Superior temporal gyrus (tissue), 1 donor: ENCODE data around the gene PNISR.

ENCODE experiments used
- DNase-seq: peaks from one replicate; pipeline ENCODE4 v3.0.0-alpha.2; 2016; ENCODE audit errors: extremely low spot score

The PNISR gene

GRCh38 chr6:99402448-99402847 lies 22.7 kb downstream of the PNISR start:
- DNase-seq = no peak

- no peak for DNase-seq
These were observed 27.8 kb downstream of the PNISR start for GRCh38 chr6:99397287-99397686.

GRCh38 chr6:99393698-99394531 lies 31.2 kb downstream of the PNISR start, which contains the start of gene COQ3:
Gene COQ3, minus strand, starts transcription at chr6:99394195. Its CDS starts 16 bp downstream, at chr6:99394179.
- DNase-seq = peak; percentile 74

GRCh38 chr6:99393366-99393697 lies 31.8 kb downstream of the PNISR start:
- DNase-seq = peak; percentile 72

GRCh38 chr6:99390896-99391295 lies 34.2 kb downstream of the PNISR start:
- no peak for DNase-seq

- no peak for DNase-seq
These were observed 40.6 kb downstream of the PNISR start for GRCh38 chr6:99384507-99384906.

GRCh38 chr6:99378636-99379035 lies 46.5 kb downstream of the PNISR start:
- DNase-seq = no peak

GRCh38 chr6:99369533-99369932 lies 55.6 kb downstream of the PNISR start:
- no peak for DNase-seq

GRCh38 chr6:99366852-99367251 lies 58.3 kb downstream of the PNISR start:
- DNase-seq = no peak

- no peak for DNase-seq
These were observed 61.1 kb downstream of the PNISR start for GRCh38 chr6:99364026-99364425.

GRCh38 chr6:99362678-99363268 lies 62.3 kb downstream of the PNISR start:
- DNase-seq = no peak

- DNase-seq = no peak
These were observed 65.3 kb downstream of the PNISR start for GRCh38 chr6:99359800-99360199.

GRCh38 chr6:99356641-99357040 lies 68.5 kb downstream of the PNISR start:
- no peak for DNase-seq

GRCh38 chr6:99354983-99355382 lies 70.1 kb downstream of the PNISR start:
- DNase-seq = no peak

GRCh38 chr6:99353126-99353525 lies 72.0 kb downstream of the PNISR start:
- DNase-seq = no peak

- no peak for DNase-seq
These were observed 74.5 kb downstream of the PNISR start for GRCh38 chr6:99350573-99350972.

- peak; percentile 30 for DNase-seq
These were observed 75.7 kb downstream of the PNISR start, which contains the start of gene FAXC for GRCh38 chr6:99349171-99350141. Gene FAXC, minus strand, starts transcription at chr6:99349674. Its CDS starts 302 bp downstream, at chr6:99349372.

- peak; percentile 52 for DNase-seq
These were observed 76.6 kb downstream of the PNISR start for GRCh38 chr6:99348288-99349170.
